Esophagus muscularis mucosa (tissue), 4 donors: ENCODE data around the gene BMP8A. TPM values are rescaled to one million over a fixed set of nuclear protein-coding genes. Genes with fewer than 3 reads are reported as not detected.
A peak's percentile ranks its signal among the peaks of the same experiment; 100 is the strongest.

Experiments used
- DNase-seq: peaks from one replicate; pipeline ENCODE4 v3.0.0-alpha.2; 2017; ENCODE audit errors: extremely low spot score
- H3K27ac ChIP-seq, 4 donors: fragments of 200-600 bp; sonication (generic); replicated peaks in 1 of 4; 1 replicate in 3 of 4; 2 replicates in 1 of 4; pipeline ENCODE4 v1.5.1; 2016 to 2019; ENCODE audit warnings: mild to moderate bottlenecking in 1 of 4
- H3K27me3 ChIP-seq, 4 donors: fragments of 200-600 bp; sonication (generic); one replicate each; pipeline versions ENCODE4 v1.5.1 to v1.6.0; 2016 to 2019
- H3K36me3 ChIP-seq, 4 donors: fragments of 200-600 bp; sonication (generic); one replicate each; pipeline ENCODE4 v1.5.1; 2016 to 2019
- H3K4me1 ChIP-seq, 4 donors: fragments of 200-600 bp; sonication (generic); one replicate each; pipeline ENCODE4 v1.5.1; 2016 to 2019
- H3K4me3 ChIP-seq, 4 donors: fragments of 200-600 bp; sonication (generic); 1 replicate in 2 of 4; 2 replicates in 2 of 4; pipeline ENCODE4 v1.5.1; 2016 to 2019; ENCODE audit warnings: mild to moderate bottlenecking in 4 of 4, moderate library complexity in 1 of 4
- H3K9me3 ChIP-seq, 4 donors: fragments of 200-600 bp; sonication (generic); 1 replicate in 3 of 4; 2 replicates in 1 of 4; pipeline ENCODE4 v1.5.1; 2016 to 2019
- CTCF ChIP-seq, 3 experiments: fragments of 200-600 bp in 2 of 3; fragments of 450-650 bp in 1 of 3; sonication (generic) in 2 of 3; IDR thresholded peaks; one replicate each; pipeline ENCODE4 v1.5.1; 2017 to 2019; ENCODE audit warnings: antibody characterized with exemption in 3 of 3, mild to moderate bottlenecking in 2 of 3, moderate library complexity in 1 of 3
- EP300 ChIP-seq: sonication (generic); formaldehyde crosslinking; IDR thresholded peaks from one replicate; pipeline ENCODE4 v1.6.1; 2017; ENCODE audit warnings: antibody characterized with exemption
- POLR2A ChIP-seq: fragments of 450-650 bp; IDR thresholded peaks from one replicate; pipeline ENCODE4 v1.6.1; 2017; ENCODE audit warnings: antibody characterized with exemption, moderate library complexity, mild to moderate bottlenecking, low read depth
- POLR2AphosphoS5 ChIP-seq, 2 donors: sonication (generic); formaldehyde crosslinking; IDR thresholded peaks; one replicate each; pipeline ENCODE4 v1.6.1; 2017; ENCODE audit warnings: antibody characterized with exemption in 2 of 2
- WGBS: methylation state at CpG from one replicate; pipeline ENCODE4 v1.1.5; 2018; 5-methylcytosine and 5-hydroxymethylcytosine counted together
- intact Hi-C: fragments of 100-400 bp; cut with DNase I; formaldehyde crosslinking; loops from one replicate; pipeline ENCODE4 v1.15.1; 2023
- total RNA-seq, 4 donors: library from RNA; depleted of rRNA; stranded (reverse); fragments of >200 nt; gene quantifications; one replicate each; pipeline versions ENCODE4 v1.1.0 to v1.2.1, GENCODE V29; 2016

The BMP8A gene
- total RNA-seq, 4 donors from 2014 or later, result 0.99 to 3.0 (median 2.2) TPM

GRCh38 chr1:39570477-39571177, 79.2 kb downstream of the BMP8A start:
- intact Hi-C loops, result no loop called here
- WGBS, result 94% methylated on average over 10 of the region's 11 CpGs
- no peaks in the 10 kb centered on the region for H3K27me3 ChIP-seq
- H3K27ac ChIP-seq, result no peak overlapping the region
- TF ChIP-seq CTCF (IDR thresholded peaks at IDR 0.05), result no peak
- TF ChIP-seq EP300, result no peak
- TF ChIP-seq POLR2AphosphoS5 (IDR thresholded peaks at IDR 0.05), result no peak
- TF ChIP-seq POLR2A, result no peak
- H3K9me3 ChIP-seq, result no peaks in the 10 kb centered on the region
- peaks cover 30 to 40% (median 35%) of the 10 kb centered on the region in 4 donors for H3K4me1 ChIP-seq
- H3K36me3 ChIP-seq, result peaks cover 66 to 84% (median 77%) of the 10 kb centered on the region in 4 donors
- no peak overlapping the region for H3K4me3 ChIP-seq
- no peak for DNase-seq

GRCh38 chr1:39571178-39571483, 79.7 kb downstream of the BMP8A start:
- WGBS, result 93% methylated on average over 9 of the region's 9 CpGs
- intact Hi-C loops, result no loop called here
- H3K27me3 ChIP-seq, result no peaks in the 10 kb centered on the region

GRCh38 chr1:39572379-39573096, 81.1 kb downstream of the BMP8A start:
- intact Hi-C loops, result no loop called here
- no peak for DNase-seq
- 79% methylated on average over 5 of the region's 5 CpGs for WGBS
- Histone ChIP-seq H3K4me3 (no peak overlapping the region), H3K4me1 (peaks cover 30 to 48% (median 35%) of the 10 kb centered on the region in 4 donors), H3K9me3 (no peaks in the 10 kb centered on the region), H3K27me3 (no peaks in the 10 kb centered on the region), H3K27ac (no peak overlapping the region), H3K36me3 (peaks cover 49 to 65% (median 58%) of the 10 kb centered on the region in 4 donors)
- TF ChIP-seq CTCF (IDR thresholded peaks at IDR 0.05), result no peak
- TF ChIP-seq POLR2A, result no peak
- TF ChIP-seq POLR2AphosphoS5 (IDR thresholded peaks at IDR 0.05), result no peak
- no peak for TF ChIP-seq EP300

More at GRCh38 chr1:39571178-39571483, 79.7 kb downstream of the BMP8A start:
- H3K4me3 ChIP-seq, result no peak overlapping the region
- peaks cover 63 to 79% (median 72%) of the 10 kb centered on the region in 4 donors for H3K36me3 ChIP-seq
- H3K27ac ChIP-seq, result no peak overlapping the region
- no peak for TF ChIP-seq EP300
- TF ChIP-seq CTCF (IDR thresholded peaks at IDR 0.05), result no peak
- TF ChIP-seq POLR2A, result no peak
- TF ChIP-seq POLR2AphosphoS5 (IDR thresholded peaks at IDR 0.05), result no peak
- H3K9me3 ChIP-seq, result no peaks in the 10 kb centered on the region
- no peak for DNase-seq
- H3K4me1 ChIP-seq, result peaks cover 30 to 41% (median 35%) of the 10 kb centered on the region in 4 donors

- peaks cover 45 to 60% (median 53%) of the 10 kb centered on the region in 4 donors for H3K36me3 ChIP-seq
- DNase-seq, result no peak
- 100% methylated on average over 1 of the region's 1 CpG for WGBS
- intact Hi-C loops, result no loop called here
- TF ChIP-seq POLR2AphosphoS5 (IDR thresholded peaks at IDR 0.05) (no peak), POLR2A (no peak), CTCF (IDR thresholded peaks at IDR 0.05) (no peak), EP300 (no peak)
- H3K4me3 ChIP-seq, result peak overlapping the region in 3 of 4 donors; percentile 79 to 90 (median 83)
- H3K27ac ChIP-seq, result no peak overlapping the region
- no peaks in the 10 kb centered on the region for H3K27me3 ChIP-seq
- H3K9me3 ChIP-seq, result no peaks in the 10 kb centered on the region
- peaks cover 30 to 48% (median 35%) of the 10 kb centered on the region in 4 donors for H3K4me1 ChIP-seq
Measured at GRCh38 chr1:39573097-39573465, 81.6 kb downstream of the BMP8A start.
